Activated T-cell treated with anti-CD3 and anti-CD28 coated beads, Interleukin-2, amount 50 U/mL, for 72 hours (primary cell): ENCODE results near the gene RASGRP1. TPM values are rescaled to one million over a fixed set of nuclear protein-coding genes. Genes with fewer than 3 reads are reported as not detected.
A peak's percentile ranks its signal among the peaks of the same experiment; 100 is the strongest.

Experiments used
- ATAC-seq, 2 donors: fragments of 150-1000 bp; cut with Tn5 transposase; replicated peaks in 1 of 2; 2 replicates each; pipeline ENCODE4 v1.10.0; 2021; ENCODE audit warnings: moderate library complexity in 2 of 2, mild to moderate bottlenecking in 1 of 2
- DNase-seq, 2 donors: peaks; one replicate each; pipeline ENCODE4 v3.0.0; 2021 to 2022; ENCODE audit warnings: mixed read lengths in 1 of 2
- H3K27ac Mint-ChIP-seq: one replicate; pipeline ENCODE4 v1.8.0; 2022; ENCODE audit warnings: mild to moderate bottlenecking, moderate library complexity, mixed read lengths
- H3K27me3 Mint-ChIP-seq: one replicate; pipeline ENCODE4 v1.8.0; 2022; ENCODE audit warnings: low read depth, mixed read lengths
- H3K36me3 Mint-ChIP-seq, 2 donors: one replicate each; pipeline ENCODE4 v1.8.0; 2022; ENCODE audit warnings: mixed read lengths in 2 of 2, mild to moderate bottlenecking in 1 of 2; ENCODE audit not compliant: insufficient read depth in 2 of 2
- H3K4me1 Mint-ChIP-seq: one replicate; pipeline ENCODE4 v1.8.0; 2022; ENCODE audit warnings: low read depth, mixed read lengths
- H3K4me3 Mint-ChIP-seq, 2 donors: one replicate each; pipeline ENCODE4 v1.8.0; 2022; ENCODE audit warnings: mild to moderate bottlenecking in 2 of 2, mixed read lengths in 2 of 2, moderate library complexity in 2 of 2
- H3K9me3 Mint-ChIP-seq, 2 donors: one replicate each; pipeline ENCODE4 v1.8.0; 2022; ENCODE audit warnings: mixed read lengths in 2 of 2
- total RNA-seq, 2 donors: library from RNA; stranded (reverse); gene quantifications; one replicate each; pipeline ENCODE4 v1.2.3, GENCODE V29; 2022

RASGRP1 gene
- 100 to 1,000 TPM; 173 to 183 TPM for total RNA-seq

DNA sequence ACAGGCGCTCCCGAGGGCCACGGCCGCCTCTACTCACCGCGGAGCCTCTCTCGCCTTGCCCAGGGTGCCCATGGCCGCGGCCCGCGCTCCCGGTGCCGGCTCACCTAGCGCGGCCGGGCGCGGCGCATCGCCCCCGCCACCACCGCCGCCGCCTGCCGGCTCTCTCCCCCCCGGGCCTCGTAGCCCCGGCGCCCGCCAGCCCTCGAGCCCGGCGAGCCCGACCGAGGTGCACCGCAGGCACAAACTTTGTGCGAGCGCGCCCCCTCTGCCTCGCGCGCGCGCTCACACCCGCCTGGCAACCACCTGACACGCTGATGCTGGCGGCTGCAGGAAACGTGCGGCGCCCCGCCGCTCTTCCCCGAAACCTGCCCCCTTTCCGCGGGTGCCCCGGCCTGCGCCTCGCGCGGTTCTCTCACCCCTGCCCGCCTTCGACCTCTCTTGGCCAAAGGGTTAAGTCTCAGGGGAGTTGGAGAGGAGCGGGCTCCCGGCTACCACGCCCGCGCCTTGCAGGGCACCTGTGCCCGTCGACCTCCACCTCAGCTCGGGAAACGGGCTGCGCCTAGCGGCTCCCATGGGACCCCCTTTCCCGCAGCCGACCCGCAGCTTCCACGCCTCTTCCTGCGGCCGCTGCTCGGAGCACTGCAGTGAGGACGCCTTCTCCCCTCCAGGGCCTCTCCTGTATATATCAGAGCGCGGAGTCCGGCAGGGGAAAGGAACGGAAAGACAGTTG is at the start of gene RASGRP1:
TSS of gene RASGRP1 (minus strand) at position 258 of the 730 bp plus-strand sequence. CDS start at position 72, 186 bp downstream.
- H3K27ac Mint-ChIP-seq = peak within 1 kb of the TSS; percentile 100
- peaks cover 24 to 26% of the 10 kb centered on the region in 2 donors for H3K36me3 Mint-ChIP-seq
- H3K4me3 Mint-ChIP-seq = peak within 1 kb of the TSS; percentile 97 to 99
- H3K9me3 Mint-ChIP-seq = peaks cover 2 to 5% of the 10 kb centered on the region in 2 donors
- H3K4me1 Mint-ChIP-seq = peaks cover 52% of the 10 kb centered on the region
- ATAC-seq = peak; percentile 62 to 68
- DNase-seq = peak; percentile 90 to 91
- H3K27me3 Mint-ChIP-seq = no peaks in the 10 kb centered on the region

DNA sequence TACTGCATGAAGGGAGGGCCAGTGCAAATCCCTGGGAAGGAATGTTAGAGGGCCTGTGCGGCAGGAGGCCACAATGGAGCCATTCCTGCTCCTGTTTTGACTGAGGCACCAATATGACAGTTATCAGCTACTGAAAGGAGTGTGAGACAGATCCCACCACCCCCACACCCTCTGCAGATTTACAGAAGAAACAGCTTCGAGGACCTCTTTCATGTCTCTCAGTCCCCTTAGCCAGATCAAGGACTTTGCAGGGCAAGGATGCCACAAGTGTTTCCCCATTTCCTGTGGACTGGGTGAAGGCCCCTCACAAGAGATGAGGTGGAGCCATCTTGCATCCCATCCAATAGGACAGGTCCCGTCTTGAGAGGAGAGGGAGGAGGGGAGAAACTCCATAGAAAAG is 48.5 kb upstream of the RASGRP1 start:
- H3K27ac Mint-ChIP-seq = peak overlapping the region; percentile 97
- H3K27me3 Mint-ChIP-seq = no peaks in the 10 kb centered on the region
- DNase-seq (peak; percentile 19 to 30), ATAC-seq (no peak)
- peaks cover 83% of the 10 kb centered on the region for H3K4me1 Mint-ChIP-seq
- peak overlapping the region; percentile 50 to 72 for H3K4me3 Mint-ChIP-seq
- peaks cover 0 to 5% of the 10 kb centered on the region in 2 donors for H3K9me3 Mint-ChIP-seq
- peaks cover 6 to 9% of the 10 kb centered on the region in 2 donors for H3K36me3 Mint-ChIP-seq

DNA sequence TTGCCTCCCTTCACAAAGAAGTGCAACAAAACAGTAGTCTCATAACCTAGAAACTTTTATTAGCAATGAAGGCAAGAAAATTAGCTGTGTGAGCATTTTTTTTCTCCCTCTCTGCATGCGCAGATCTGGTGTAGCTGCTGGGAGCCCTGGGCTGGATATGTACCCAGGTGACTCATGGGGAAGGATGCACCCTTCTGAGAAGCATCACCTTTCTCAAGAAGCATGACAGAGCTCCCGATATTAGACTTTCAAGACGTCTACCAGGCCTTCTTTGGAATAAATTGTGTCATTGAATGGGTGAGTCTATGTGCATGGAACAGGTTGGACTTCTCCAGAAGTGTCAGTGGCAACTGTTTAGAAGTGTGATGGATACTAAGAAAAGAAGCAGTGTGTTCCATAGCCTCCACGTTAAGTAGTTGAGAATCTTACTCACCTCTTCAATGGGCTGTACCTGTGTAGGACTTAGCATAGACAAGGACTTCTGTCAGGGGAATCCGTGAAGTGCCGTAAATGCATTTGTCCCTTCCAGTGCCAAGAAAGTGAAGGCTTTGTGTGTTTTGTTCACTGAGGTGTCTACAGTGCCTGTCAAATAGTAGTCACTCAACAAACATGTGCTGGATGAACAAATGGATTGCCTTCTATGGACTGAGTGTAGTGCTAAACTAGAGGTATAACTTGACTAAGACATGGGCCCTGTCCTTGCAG is 47.7 kb upstream of the RASGRP1 start:
- H3K9me3 Mint-ChIP-seq = peaks cover 0 to 5% of the 10 kb centered on the region in 2 donors
- peaks cover 86% of the 10 kb centered on the region for H3K4me1 Mint-ChIP-seq
- peak overlapping the region; percentile 50 to 72 for H3K4me3 Mint-ChIP-seq
- ATAC-seq (peak; percentile 68 to 71), DNase-seq (peak; percentile 74 to 82)
- peak overlapping the region; percentile 97 for H3K27ac Mint-ChIP-seq
- H3K36me3 Mint-ChIP-seq = peaks cover 6 to 9% of the 10 kb centered on the region in 2 donors
- no peaks in the 10 kb centered on the region for H3K27me3 Mint-ChIP-seq

DNA sequence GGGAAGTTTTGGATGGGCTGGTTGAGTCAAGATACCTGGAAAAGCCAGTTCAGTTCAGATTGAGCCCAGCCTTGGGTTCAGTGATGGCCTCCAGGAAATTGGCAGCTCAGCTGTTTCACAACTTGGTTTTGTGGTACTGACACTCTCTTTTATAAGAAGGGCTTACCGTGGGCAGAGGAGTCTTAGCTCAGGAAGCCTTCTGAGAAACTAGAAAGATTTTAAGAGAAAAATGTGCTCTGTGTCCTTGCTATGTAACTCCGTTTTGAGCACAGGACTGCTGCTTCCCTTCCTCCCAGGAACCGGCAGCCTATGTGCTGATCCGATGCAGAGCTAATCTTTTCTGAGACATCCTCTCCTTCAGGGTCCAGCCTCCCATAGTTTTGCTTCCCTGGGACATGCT is 46.6 kb upstream of the RASGRP1 start:
- H3K27ac Mint-ChIP-seq = peak overlapping the region; percentile 97

DNA sequence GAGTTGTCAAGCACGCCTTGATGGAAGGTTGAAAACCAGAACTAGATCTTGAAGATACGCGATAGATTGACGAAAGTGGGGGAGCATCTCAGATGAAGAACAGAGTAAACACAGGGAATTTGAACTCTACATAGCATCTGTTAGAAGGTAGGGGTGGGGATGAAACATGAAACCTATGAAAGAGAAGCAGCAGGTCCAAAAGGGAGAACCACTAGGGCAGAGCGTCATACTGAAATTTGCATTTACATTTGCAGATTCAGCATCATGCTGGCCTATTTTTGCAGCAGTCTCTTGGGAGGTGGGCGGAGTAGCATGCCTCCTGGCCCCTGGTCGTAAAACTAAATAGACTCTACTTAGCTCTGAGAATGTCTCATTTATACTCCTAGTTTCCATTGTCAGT is 46.1 kb upstream of the RASGRP1 start:
- peaks cover 6 to 9% of the 10 kb centered on the region in 2 donors for H3K36me3 Mint-ChIP-seq
- no peaks in the 10 kb centered on the region for H3K27me3 Mint-ChIP-seq
- peak overlapping the region; percentile 97 for H3K27ac Mint-ChIP-seq
- H3K4me3 Mint-ChIP-seq = peak overlapping the region; percentile 50 to 72
- H3K9me3 Mint-ChIP-seq = peaks cover 0 to 5% of the 10 kb centered on the region in 2 donors
- peaks cover 96% of the 10 kb centered on the region for H3K4me1 Mint-ChIP-seq
- ATAC-seq (peak; percentile 47 to 56), DNase-seq (peak; percentile 69 to 75)

More for the DNA sequence above, 46.6 kb upstream of the RASGRP1 start:
- peaks cover 96% of the 10 kb centered on the region for H3K4me1 Mint-ChIP-seq
- H3K9me3 Mint-ChIP-seq = peaks cover 0 to 5% of the 10 kb centered on the region in 2 donors
- H3K4me3 Mint-ChIP-seq = peak overlapping the region; percentile 50 to 72
- H3K27me3 Mint-ChIP-seq = no peaks in the 10 kb centered on the region
- ATAC-seq (peak; percentile 58 to 60), DNase-seq (peak; percentile 65 to 69)
- peaks cover 6 to 9% of the 10 kb centered on the region in 2 donors for H3K36me3 Mint-ChIP-seq

DNA sequence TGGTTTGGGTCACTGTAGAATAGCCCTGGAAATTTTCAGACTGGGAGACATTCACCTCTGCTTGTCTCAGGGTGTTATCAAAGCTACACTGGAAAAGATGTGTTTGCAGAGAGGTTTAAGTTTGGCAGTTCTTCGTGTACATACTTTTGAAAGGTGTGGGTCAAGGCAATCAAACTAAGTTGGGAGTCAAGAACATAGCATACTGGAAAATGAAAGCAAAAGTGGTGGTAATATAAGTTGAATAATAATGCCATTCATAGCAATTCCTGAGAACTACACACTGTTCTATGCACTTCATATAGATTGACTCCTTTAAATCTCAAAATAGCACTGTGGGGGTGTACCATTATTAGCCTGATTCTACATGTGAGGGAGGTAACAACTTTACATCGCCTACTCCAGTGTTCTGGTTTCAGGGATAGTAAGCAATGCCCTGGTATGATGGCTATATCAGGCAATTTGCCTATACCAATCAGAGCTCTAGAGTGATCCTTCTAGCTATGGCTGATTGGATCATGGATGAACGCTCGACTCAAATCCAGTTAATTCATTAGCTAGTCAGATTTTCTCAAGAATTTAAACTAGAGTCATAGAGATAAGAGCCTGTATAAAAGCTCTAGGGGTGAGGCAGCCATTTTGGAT is 44.6 kb upstream of the RASGRP1 start:
- no peak for ATAC-seq
- H3K4me1 Mint-ChIP-seq = peaks cover 99% of the 10 kb centered on the region
- peaks cover 6 to 9% of the 10 kb centered on the region in 2 donors for H3K36me3 Mint-ChIP-seq

DNA sequence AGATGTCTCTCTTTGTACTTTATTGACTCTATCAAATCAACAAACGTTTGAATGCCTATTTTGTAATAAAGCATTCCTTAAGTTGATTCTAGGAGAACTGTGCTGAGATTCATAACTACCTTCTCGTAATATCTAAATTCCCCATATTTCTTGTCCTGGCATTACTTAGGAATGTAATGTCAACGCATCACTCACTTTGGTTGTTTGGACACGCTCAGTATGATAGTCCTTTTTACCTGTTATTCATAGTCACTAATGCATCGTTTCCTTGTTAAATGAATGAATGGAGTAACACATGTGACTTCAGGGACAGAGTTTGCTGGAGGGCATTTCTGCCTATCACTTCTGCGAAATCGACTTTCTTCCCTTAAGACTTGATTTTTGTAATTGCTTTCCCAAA is 44.1 kb upstream of the RASGRP1 start:
- H3K4me3 Mint-ChIP-seq = peak overlapping the region; percentile 6 to 72
- H3K4me1 Mint-ChIP-seq = peaks cover 99% of the 10 kb centered on the region
- peaks cover 6 to 9% of the 10 kb centered on the region in 2 donors for H3K36me3 Mint-ChIP-seq
- H3K9me3 Mint-ChIP-seq = peaks cover 0 to 5% of the 10 kb centered on the region in 2 donors
- ATAC-seq (no peak), DNase-seq (no peak)
- peak overlapping the region; percentile 97 for H3K27ac Mint-ChIP-seq
- no peaks in the 10 kb centered on the region for H3K27me3 Mint-ChIP-seq

More for the DNA sequence above, 44.6 kb upstream of the RASGRP1 start:
- DNase-seq = no peak
- Mint-ChIP-seq H3K27me3 (no peaks in the 10 kb centered on the region), H3K4me3 (peak overlapping the region; percentile 50 to 72), H3K9me3 (peaks cover 0 to 5% of the 10 kb centered on the region in 2 donors), H3K27ac (peak overlapping the region; percentile 97)

DNA sequence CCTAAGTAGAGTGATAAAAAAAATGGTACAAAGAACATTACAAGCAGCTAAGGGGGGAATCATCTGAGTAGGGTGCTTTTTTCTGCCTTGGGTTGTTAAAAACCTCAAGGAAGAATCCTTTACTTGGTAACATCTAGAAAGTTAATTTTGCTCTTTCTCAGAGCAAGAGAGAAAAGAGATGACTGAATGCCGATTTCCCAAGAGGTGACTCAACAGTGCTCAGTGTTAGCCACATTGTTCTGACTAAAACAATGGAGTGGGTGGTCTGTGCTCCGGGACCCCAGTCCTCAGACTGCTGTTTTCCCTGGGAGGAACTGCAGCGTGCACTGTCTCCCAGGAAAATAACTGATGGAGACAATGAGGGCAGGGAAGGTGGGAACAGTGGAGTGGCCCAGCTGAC is 41.1 kb upstream of the RASGRP1 start:
- peak; percentile 55 to 56 for ATAC-seq
- H3K9me3 Mint-ChIP-seq = no peaks in the 10 kb centered on the region
- peak overlapping the region; percentile 57 to 63 for H3K4me3 Mint-ChIP-seq
- H3K36me3 Mint-ChIP-seq = peaks cover 0 to 1% of the 10 kb centered on the region in 2 donors
- H3K27ac Mint-ChIP-seq = peak overlapping the region; percentile 4
- no peaks in the 10 kb centered on the region for H3K27me3 Mint-ChIP-seq
- DNase-seq = peak in 1 of 2 donors; percentile 39
- peaks cover 72% of the 10 kb centered on the region for H3K4me1 Mint-ChIP-seq

DNA sequence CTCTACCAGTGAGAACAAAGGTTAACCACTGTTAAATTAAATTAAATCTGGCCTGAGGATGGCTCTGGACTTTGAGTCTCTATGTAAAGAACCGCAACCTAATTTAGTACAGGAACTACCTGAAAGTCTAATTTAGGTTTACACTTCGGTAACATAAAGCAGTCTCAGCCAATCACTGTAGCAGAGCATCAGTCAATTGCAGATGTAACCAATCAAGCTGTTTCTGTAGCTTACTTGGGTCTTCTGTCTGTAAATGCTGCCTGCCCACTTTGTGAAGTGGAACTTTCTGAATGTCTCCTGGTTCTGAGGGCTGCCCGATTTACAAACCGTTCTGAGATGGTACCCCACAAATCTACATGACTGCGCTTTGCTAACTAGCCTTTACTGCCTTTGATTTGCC is 39.1 kb upstream of the RASGRP1 start:
- no peaks in the 10 kb centered on the region for H3K9me3 Mint-ChIP-seq
- H3K4me1 Mint-ChIP-seq = peaks cover 51% of the 10 kb centered on the region
- no peak for ATAC-seq
- H3K27me3 Mint-ChIP-seq = no peaks in the 10 kb centered on the region
- no peaks in the 10 kb centered on the region for H3K36me3 Mint-ChIP-seq
- no peak overlapping the region for H3K4me3 Mint-ChIP-seq
- H3K27ac Mint-ChIP-seq = no peak overlapping the region
- no peak for DNase-seq

DNA sequence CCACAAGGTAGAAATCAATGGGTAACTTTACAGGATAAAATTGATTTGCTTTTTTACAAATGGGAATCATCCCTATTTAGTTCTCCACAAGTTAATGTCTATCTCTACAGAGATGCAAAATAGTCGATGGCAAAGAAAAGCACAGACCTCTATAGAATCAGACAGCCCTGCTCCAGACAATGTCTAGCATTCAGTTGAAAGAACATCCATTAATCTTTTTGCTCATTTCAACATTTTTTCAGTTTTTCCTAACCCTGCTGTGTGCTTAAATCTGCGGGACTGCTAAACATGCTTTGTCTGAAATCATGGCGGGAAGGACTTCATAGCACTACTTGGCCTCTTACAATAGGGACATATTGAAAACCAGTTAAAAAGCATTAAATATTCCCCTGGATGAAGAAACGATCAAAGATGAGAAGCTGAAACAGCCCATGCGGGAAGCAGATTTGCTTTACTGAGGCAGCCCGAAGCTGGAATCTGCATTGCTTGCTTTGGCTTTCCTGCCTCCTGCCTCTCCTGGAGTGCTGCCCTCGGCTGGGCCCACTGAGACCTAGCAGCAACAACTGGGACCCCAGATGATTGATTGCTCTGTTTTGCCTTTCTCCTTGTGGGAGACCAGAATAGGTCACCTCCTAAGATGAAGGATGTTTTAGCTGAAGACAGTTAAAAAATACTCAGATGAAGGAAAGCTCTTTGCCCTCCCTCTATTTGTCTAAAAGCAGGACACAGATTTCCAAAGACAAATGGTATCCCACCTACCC is 38.5 kb upstream of the RASGRP1 start:
- Mint-ChIP-seq H3K27me3 (no peaks in the 10 kb centered on the region), H3K27ac (no peak overlapping the region), H3K4me3 (no peak overlapping the region), H3K9me3 (no peaks in the 10 kb centered on the region), H3K36me3 (no peaks in the 10 kb centered on the region), H3K4me1 (peaks cover 45% of the 10 kb centered on the region)
- ATAC-seq (no peak), DNase-seq (no peak)

DNA sequence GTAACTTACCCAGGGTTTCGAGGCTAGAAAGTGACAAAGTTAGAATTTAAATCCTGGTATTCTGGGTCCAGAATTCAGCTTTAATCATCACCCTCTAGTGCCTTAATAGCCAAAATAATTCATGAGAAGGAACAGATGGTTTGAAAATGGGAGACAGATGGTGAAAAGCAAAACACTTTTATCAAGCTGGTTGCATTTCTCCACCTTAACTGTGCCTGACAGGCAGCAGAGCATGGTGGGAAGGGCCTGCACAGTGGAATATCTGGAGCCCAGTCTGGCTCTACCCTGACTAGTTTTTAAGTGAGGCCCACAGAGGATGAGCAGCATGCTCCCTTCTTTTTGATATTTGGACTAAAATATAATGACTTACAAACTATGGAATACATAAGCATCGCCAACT is 35.6 kb upstream of the RASGRP1 start:
- H3K36me3 Mint-ChIP-seq = peaks cover 0 to 2% of the 10 kb centered on the region in 2 donors
- peaks cover 0 to under 1% of the 10 kb centered on the region in 2 donors for H3K9me3 Mint-ChIP-seq
- ATAC-seq (no peak), DNase-seq (no peak)
- no peak overlapping the region for H3K4me3 Mint-ChIP-seq
- H3K27me3 Mint-ChIP-seq = no peaks in the 10 kb centered on the region
- H3K27ac Mint-ChIP-seq = no peak overlapping the region
- peaks cover 28% of the 10 kb centered on the region for H3K4me1 Mint-ChIP-seq

DNA sequence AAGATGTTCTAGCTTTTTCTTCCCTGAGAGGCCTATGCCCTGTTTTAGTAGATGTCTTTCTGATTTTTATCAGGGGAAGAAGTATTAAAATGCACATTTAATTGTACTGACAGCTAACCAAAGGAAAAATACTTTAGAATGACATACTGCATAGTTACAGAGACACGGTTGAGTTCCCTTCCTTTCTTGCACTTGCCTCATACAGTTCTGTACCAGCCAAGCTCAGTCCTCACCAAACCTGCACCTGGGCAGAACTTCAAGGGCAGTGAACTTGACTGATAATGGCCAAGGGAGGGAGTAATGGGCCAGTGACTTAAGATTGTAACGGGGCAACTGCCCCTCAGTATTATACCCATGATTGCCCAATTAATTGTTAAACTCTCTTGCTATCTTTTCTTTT is 34.1 kb upstream of the RASGRP1 start:
- Mint-ChIP-seq H3K36me3 (peaks cover 0 to 2% of the 10 kb centered on the region in 2 donors), H3K9me3 (peaks cover 0 to 2% of the 10 kb centered on the region in 2 donors), H3K4me1 (peaks cover 18% of the 10 kb centered on the region), H3K4me3 (no peak overlapping the region), H3K27me3 (no peaks in the 10 kb centered on the region), H3K27ac (no peak overlapping the region)
- ATAC-seq (no peak), DNase-seq (no peak)
